ENCODE results near the gene CEMIP2. TPM values are rescaled to one million over a fixed set of nuclear protein-coding genes. Genes with fewer than 3 reads are reported as not detected.

Gene CEMIP2
- total RNA-seq, 4 donors from 2014 or later = 93.7 to 184 (median 110) TPM

DNA sequence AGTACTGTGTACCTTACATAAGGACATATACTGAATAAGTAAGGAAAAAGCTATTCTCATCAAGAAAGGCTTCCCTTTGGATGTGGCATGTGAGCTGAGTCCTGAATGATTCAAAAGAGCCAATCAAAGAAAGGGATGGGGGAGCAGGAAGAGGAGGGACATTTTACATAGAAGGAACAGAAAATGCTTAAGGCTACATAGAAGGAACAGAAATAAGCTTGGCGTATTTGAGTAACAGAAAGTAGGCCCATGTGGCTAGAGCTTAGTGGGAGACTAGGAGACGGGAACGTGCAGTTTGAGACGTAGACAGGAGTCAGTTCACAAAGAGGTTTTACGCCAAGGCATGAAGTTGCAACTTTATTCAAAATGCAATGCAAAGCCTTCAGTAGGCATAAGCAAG, 126.3 kb downstream of the CEMIP2 start:
- no peak for TF ChIP-seq CTCF (IDR thresholded peaks at IDR 0.05; ENCODE audit: low read depth)

DNA sequence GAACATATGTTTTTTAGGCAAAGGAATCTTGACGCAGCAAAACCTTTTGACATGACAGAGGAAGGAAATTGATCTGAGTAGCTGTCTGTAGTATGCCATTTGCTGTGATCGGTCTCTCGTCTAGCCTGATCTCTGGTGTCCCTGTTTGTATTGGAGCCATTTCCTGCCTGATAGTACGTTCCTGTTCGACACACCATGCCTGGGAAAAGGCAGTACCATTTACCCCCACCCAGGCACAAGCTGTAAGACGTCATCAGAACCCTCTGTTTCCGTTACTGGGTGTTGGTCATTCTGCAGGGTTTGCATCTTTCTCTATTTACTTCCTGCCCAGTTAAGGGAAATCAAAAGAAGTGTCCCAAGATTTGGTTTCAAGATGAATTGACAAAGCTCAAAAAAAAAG, 129.7 kb downstream of the CEMIP2 start:
- TF ChIP-seq CTCF (IDR thresholded peaks at IDR 0.05; ENCODE audit: low read depth) = no peak

GRCh38 chr9:71637926-71638325, 130.4 kb downstream of the CEMIP2 start:
- no peak for TF ChIP-seq CTCF (IDR thresholded peaks at IDR 0.05; ENCODE audit: low read depth)

- TF ChIP-seq CTCF (IDR thresholded peaks at IDR 0.05; ENCODE audit: low read depth) = no peak
Measured at GRCh38 chr9:71637375-71637774, 130.9 kb downstream of the CEMIP2 start.

GRCh38 chr9:71636143-71636839, 132.0 kb downstream of the CEMIP2 start:
- TF ChIP-seq CTCF (IDR thresholded peaks at IDR 0.05; ENCODE audit: low read depth) = no peak

DNA sequence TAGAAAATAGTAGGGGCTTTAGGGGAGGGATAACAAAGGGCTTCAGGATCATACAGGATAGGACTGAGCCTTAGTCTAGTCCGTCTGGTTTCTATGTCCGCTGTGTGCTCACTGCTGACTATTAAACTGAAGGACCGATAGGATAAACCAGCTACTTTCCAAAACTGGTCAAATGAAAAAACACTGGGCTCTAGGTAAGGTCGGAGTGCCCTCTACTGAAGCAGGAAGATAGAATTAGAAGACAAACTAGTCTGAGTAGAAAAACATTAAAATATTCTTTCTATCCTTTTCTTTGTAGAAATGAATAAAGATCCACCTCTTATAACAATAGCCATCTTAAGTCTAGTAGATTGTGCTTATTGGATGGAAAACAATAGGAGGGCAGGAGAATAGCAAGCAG, 133.6 kb downstream of the CEMIP2 start:
- TF ChIP-seq CTCF (IDR thresholded peaks at IDR 0.05; ENCODE audit: low read depth) = no peak

Other genes starting within 250 kb of the CEMIP2 start
- 10 to 100 TPM; 13.0 to 25.4 (median 15.2) TPM for gene ABHD17B, start 142.7 kb upstream of the CEMIP2 start, total RNA-seq
- gene C9orf85, start 143.1 kb upstream of the CEMIP2 start, total RNA-seq = 10 to 100 TPM; 11.3 to 12.1 (median 12.0) TPM

Measured in subcutaneous adipose tissue (tissue), 4 donors.